Stimulated activated naive B cell treated with anti-CD40 and anti-IgM and Interleukin-4, amounts not matched to agents 10 μg/mL and 1 μg/mL and 100 μg/mL, for 72 hours (primary cell): ENCODE data around the gene PLK3.

Experiments used
- ATAC-seq, 2 donors: fragments of 150-1000 bp; cut with Tn5 transposase; replicated peaks; 2 replicates each; pipeline ENCODE4 v1.10.0; 2021; ENCODE audit warnings: moderate library complexity in 1 of 2
- DNase-seq: peaks from one replicate; pipeline ENCODE4 v3.0.0; 2021
- H3K27ac Mint-ChIP-seq: one replicate; pipeline ENCODE4 v1.8.0; 2022; ENCODE audit warnings: mild to moderate bottlenecking, mixed read lengths
- H3K27me3 Mint-ChIP-seq, 2 donors: one replicate each; pipeline ENCODE4 v1.8.0; 2022; ENCODE audit warnings: mixed read lengths in 2 of 2
- H3K36me3 Mint-ChIP-seq, 2 donors: one replicate each; pipeline ENCODE4 v1.8.0; 2022; ENCODE audit warnings: mixed read lengths in 2 of 2, mild to moderate bottlenecking in 1 of 2
- H3K4me1 Mint-ChIP-seq, 2 donors: one replicate each; pipeline ENCODE4 v1.8.0; 2022; ENCODE audit warnings: mixed read lengths in 2 of 2, mild to moderate bottlenecking in 1 of 2
- H3K4me3 Mint-ChIP-seq, 2 donors: one replicate each; pipeline ENCODE4 v1.8.0; 2022; ENCODE audit warnings: mild to moderate bottlenecking in 2 of 2, mixed read lengths in 2 of 2, moderate library complexity in 1 of 2
- H3K9me3 Mint-ChIP-seq, 2 donors: one replicate each; pipeline ENCODE4 v1.8.0; 2022; ENCODE audit warnings: mixed read lengths in 2 of 2, mild to moderate bottlenecking in 1 of 2

The PLK3 gene

GRCh38 chr1:44798481-44799365 lies 1.5 kb upstream of the PLK3 start:
- Mint-ChIP-seq H3K27ac (peak overlapping the region; percentile 99), H3K9me3 (no peaks in the 10 kb centered on the region), H3K4me1 (peaks cover 31 to 42% of the 10 kb centered on the region in 2 donors), H3K27me3 (no peaks in the 10 kb centered on the region), H3K36me3 (peaks cover 16 to 28% of the 10 kb centered on the region in 2 donors), H3K4me3 (peak overlapping the region in 1 of 2 donors; percentile 97)
- no peak for DNase-seq
- ATAC-seq = no peak

GRCh38 chr1:44801491-44802305 lies 1.5 kb downstream of the PLK3 start:
- no peaks in the 10 kb centered on the region for H3K27me3 Mint-ChIP-seq
- no peaks in the 10 kb centered on the region for H3K9me3 Mint-ChIP-seq
- DNase-seq (no peak), ATAC-seq (no peak)
- H3K4me3 Mint-ChIP-seq = peak overlapping the region; percentile 87 to 97
- peaks cover 36 to 51% of the 10 kb centered on the region in 2 donors for H3K36me3 Mint-ChIP-seq
- H3K4me1 Mint-ChIP-seq = peaks cover 40 to 64% of the 10 kb centered on the region in 2 donors
- H3K27ac Mint-ChIP-seq = peak overlapping the region; percentile 11

- peaks cover 40 to 59% of the 10 kb centered on the region in 2 donors for H3K36me3 Mint-ChIP-seq
- H3K4me1 Mint-ChIP-seq = peaks cover 48 to 71% of the 10 kb centered on the region in 2 donors
Measured at GRCh38 chr1:44802306-44803061, 2.3 kb downstream of the PLK3 start.

GRCh38 chr1:44803062-44803311 lies 2.8 kb downstream of the PLK3 start:
- ATAC-seq = no peak
- peaks cover 40 to 60% of the 10 kb centered on the region in 2 donors for H3K36me3 Mint-ChIP-seq
- H3K4me1 Mint-ChIP-seq = peaks cover 53 to 76% of the 10 kb centered on the region in 2 donors

More at GRCh38 chr1:44802306-44803061, 2.3 kb downstream of the PLK3 start:
- no peaks in the 10 kb centered on the region for H3K27me3 Mint-ChIP-seq
- no peak for DNase-seq
- no peak for ATAC-seq
- H3K9me3 Mint-ChIP-seq = no peaks in the 10 kb centered on the region
- H3K27ac Mint-ChIP-seq = peak overlapping the region; percentile 59
- peak overlapping the region; percentile 87 to 97 for H3K4me3 Mint-ChIP-seq

GRCh38 chr1:44803312-44804095 lies 3.3 kb downstream of the PLK3 start:
- no peaks in the 10 kb centered on the region for H3K9me3 Mint-ChIP-seq
- no peak for ATAC-seq
- H3K4me3 Mint-ChIP-seq = peak overlapping the region; percentile 55 to 87
- DNase-seq = no peak
- H3K27ac Mint-ChIP-seq = peak overlapping the region; percentile 59
- H3K4me1 Mint-ChIP-seq = peaks cover 55 to 82% of the 10 kb centered on the region in 2 donors
- H3K27me3 Mint-ChIP-seq = no peaks in the 10 kb centered on the region
- peaks cover 40 to 60% of the 10 kb centered on the region in 2 donors for H3K36me3 Mint-ChIP-seq

More at GRCh38 chr1:44803062-44803311, 2.8 kb downstream of the PLK3 start:
- Mint-ChIP-seq H3K4me3 (peak overlapping the region; percentile 55 to 87), H3K27ac (peak overlapping the region; percentile 59), H3K27me3 (no peaks in the 10 kb centered on the region), H3K9me3 (no peaks in the 10 kb centered on the region)
- no peak for DNase-seq

GRCh38 chr1:44805311-44806024 lies 5.3 kb downstream of the PLK3 start:
- Mint-ChIP-seq H3K27ac (peak overlapping the region; percentile 89), H3K4me3 (peak overlapping the region; percentile 13 to 14)
- ATAC-seq = no peak

GRCh38 chr1:44806025-44806703 lies 6.0 kb downstream of the PLK3 start:
- DNase-seq (no peak), ATAC-seq (no peak)
- no peaks in the 10 kb centered on the region for H3K27me3 Mint-ChIP-seq
- H3K4me1 Mint-ChIP-seq = peaks cover 70 to 92% of the 10 kb centered on the region in 2 donors
- no peak overlapping the region for H3K4me3 Mint-ChIP-seq
- peak overlapping the region; percentile 99 for H3K27ac Mint-ChIP-seq
- peaks cover 39 to 60% of the 10 kb centered on the region in 2 donors for H3K36me3 Mint-ChIP-seq
- no peaks in the 10 kb centered on the region for H3K9me3 Mint-ChIP-seq

More at GRCh38 chr1:44805311-44806024, 5.3 kb downstream of the PLK3 start:
- H3K27me3 Mint-ChIP-seq = no peaks in the 10 kb centered on the region
- no peaks in the 10 kb centered on the region for H3K9me3 Mint-ChIP-seq
- peaks cover 66 to 91% of the 10 kb centered on the region in 2 donors for H3K4me1 Mint-ChIP-seq
- DNase-seq = no peak
- H3K36me3 Mint-ChIP-seq = peaks cover 40 to 60% of the 10 kb centered on the region in 2 donors

GRCh38 chr1:44806704-44807363 lies 6.7 kb downstream of the PLK3 start, which contains the start of gene DYNLT4:
TSS of gene DYNLT4 (minus strand) at chr1:44807351. CDS start at chr1:44806668, 683 bp downstream.
- Mint-ChIP-seq H3K4me1 (peaks cover 73 to 93% of the 10 kb centered on the region in 2 donors), H3K36me3 (peaks cover 37 to 57% of the 10 kb centered on the region in 2 donors), H3K4me3 (peak within 1 kb of the TSS; percentile 62 to 68), H3K27me3 (no peaks in the 10 kb centered on the region), H3K27ac (peak within 1 kb of the TSS; percentile 99), H3K9me3 (no peaks in the 10 kb centered on the region)
- DNase-seq = no peak
- peak; percentile 0 to 1 for ATAC-seq

- no peaks in the 10 kb centered on the region for H3K9me3 Mint-ChIP-seq
- peak overlapping the region; percentile 62 to 68 for H3K4me3 Mint-ChIP-seq
- no peaks in the 10 kb centered on the region for H3K27me3 Mint-ChIP-seq
- ATAC-seq = peak; percentile 58 to 60
- H3K4me1 Mint-ChIP-seq = peaks cover 74 to 93% of the 10 kb centered on the region in 2 donors
- H3K36me3 Mint-ChIP-seq = peaks cover 34 to 57% of the 10 kb centered on the region in 2 donors
- peak; percentile 88 for DNase-seq
- H3K27ac Mint-ChIP-seq = peak overlapping the region; percentile 99
Measured at GRCh38 chr1:44807364-44808062, 7.3 kb downstream of the PLK3 start.

GRCh38 chr1:44808063-44808937 lies 8.1 kb downstream of the PLK3 start, which contains the start of gene BTBD19:
TSS of gene BTBD19 (plus strand) at chr1:44808523. CDS start at chr1:44808821, 298 bp downstream.
- peak; percentile 56 for ATAC-seq
- peaks cover 69 to 93% of the 10 kb centered on the region in 2 donors for H3K4me1 Mint-ChIP-seq

More at GRCh38 chr1:44808063-44808937, 8.1 kb downstream of the PLK3 start, which contains the start of gene BTBD19:
- no peaks in the 10 kb centered on the region for H3K9me3 Mint-ChIP-seq
- H3K27me3 Mint-ChIP-seq = no peaks in the 10 kb centered on the region
- peak within 1 kb of the TSS; percentile 68 for H3K4me3 Mint-ChIP-seq
- H3K36me3 Mint-ChIP-seq = peaks cover 28 to 55% of the 10 kb centered on the region in 2 donors
- peak within 1 kb of the TSS; percentile 99 for H3K27ac Mint-ChIP-seq
- peak; percentile 86 for DNase-seq
